ENCODE results near the gene SEMA6A. TPM values are rescaled to one million over a fixed set of nuclear protein-coding genes. Genes with fewer than 3 reads are reported as not detected.

Gene SEMA6A
- total RNA-seq, 2 experiments from 2014 or later = not detected

- H4K20me1 ChIP-seq (ENCODE audit: insufficient read depth, low read length) = no peaks in the 10 kb centered on the region
- CTCF ChIA-PET (ENCODE audit: unreplicated experiment) = no interaction called here
Measured at GRCh38 chr5:116394186-116394867, 180.3 kb downstream of the SEMA6A start.

More at GRCh38 chr5:116394186-116394867, 180.3 kb downstream of the SEMA6A start:
- no TSS peak for BruUV-seq (replicated peaks)
- no peak for TF ChIP-seq CTCF (conservative IDR thresholded peaks at IDR 0.05; ENCODE audit: low read length)
- no peak for TF ChIP-seq EZH2phosphoT487 (IDR thresholded peaks at IDR 0.05; ENCODE audit: borderline replicate concordance, low read depth, low read length)
- intact Hi-C loops (cut with micrococcal nuclease; ENCODE audit: unreplicated experiment) = no loop called here
- POLR2A ChIA-PET = no interaction called here
- Histone ChIP-seq H3K36me3 (ENCODE audit: insufficient read depth, low read length) (no peaks in the 10 kb centered on the region), H3K79me2 (ENCODE audit: insufficient read depth, low read depth, low read length) (no peaks in the 10 kb centered on the region), H3K9me2 (ENCODE audit: insufficient read depth, low read length) (no peaks in the 10 kb centered on the region), H3K4me1 (ENCODE audit: insufficient read depth, low read length, poor library complexity, severe bottlenecking) (no peaks in the 10 kb centered on the region), H3K27ac (ENCODE audit: low read depth, low read length, poor library complexity, severe bottlenecking) (no peak overlapping the region), H3K4me2 (ENCODE audit: low read length) (no peak overlapping the region), H3K9me3 (ENCODE audit: low read length) (no peaks in the 10 kb centered on the region), H2AFZ (ENCODE audit: low read length) (no peak overlapping the region), H3K4me3 (ENCODE audit: low read depth, low read length, poor library complexity, severe bottlenecking) (no peak overlapping the region)
- DNase-seq (ENCODE audit: low spot score) = no peak
